ENCODE results near the gene MUTYH. TPM values are rescaled to one million over a fixed set of nuclear protein-coding genes. Genes with fewer than 3 reads are reported as not detected.

MUTYH gene
- total RNA-seq, 3 donors from 2014 or later (not counting 1 experiment from before 2014, with no cell fraction given), result 44.0 to 55.6 (median 51.5) TPM

GRCh38 chr1:45331436-45332345 lies 8.5 kb downstream of the MUTYH start:
- H3K4me1 ChIP-seq (ENCODE audit: control insufficient read depth, insufficient read depth, low read length), result peaks cover 15% of the 10 kb centered on the region
- H3K27me3 ChIP-seq (ENCODE audit: control insufficient read depth, insufficient read depth, low read length), result no peaks in the 10 kb centered on the region
- WGBS (ENCODE audit: insufficient coverage), result 95% methylated on average over 18 of the region's 18 CpGs
- Mint-ChIP-seq H3K36me3 (no peaks in the 10 kb centered on the region), H3K9me3 (no peaks in the 10 kb centered on the region), H3K27me3 (ENCODE audit: low read depth in 2 of 2) (no peaks in the 10 kb centered on the region), H3K4me3 (no peak overlapping the region), H3K4me1 (peaks cover 8 to 13% of the 10 kb centered on the region in 2 donors), H3K27ac (no peak overlapping the region)
- H3K4me3 ChIP-seq (ENCODE audit: low read length), result no peak overlapping the region
- peaks cover 26% of the 10 kb centered on the region for H3K36me3 ChIP-seq (ENCODE audit: control insufficient read depth, insufficient read depth, low read length)
- no peak for TF ChIP-seq CTCF (IDR thresholded peaks at IDR 0.05)
- intact Hi-C loops (cut with micrococcal nuclease), result no loop called here
- no peak for ATAC-seq
- H3K9me3 ChIP-seq (ENCODE audit: control insufficient read depth, insufficient read depth, low read length), result no peaks in the 10 kb centered on the region
- no peak overlapping the region for H3K27ac ChIP-seq (ENCODE audit: low read length)
- no peak for DNase-seq

GRCh38 chr1:45329445-45329844 lies 10.8 kb downstream of the MUTYH start:
- Mint-ChIP-seq H3K36me3 (no peaks in the 10 kb centered on the region), H3K27ac (no peak overlapping the region), H3K4me1 (peaks cover 4% of the 10 kb centered on the region in 2 donors), H3K4me3 (no peak overlapping the region), H3K27me3 (ENCODE audit: low read depth in 2 of 2) (no peaks in the 10 kb centered on the region), H3K9me3 (no peaks in the 10 kb centered on the region)
- H3K4me3 ChIP-seq (ENCODE audit: low read length), result no peak overlapping the region
- TF ChIP-seq CTCF (IDR thresholded peaks at IDR 0.05), result no peak
- no peaks in the 10 kb centered on the region for H3K27me3 ChIP-seq (ENCODE audit: control insufficient read depth, insufficient read depth, low read length)
- intact Hi-C loops (cut with micrococcal nuclease), result no loop called here
- DNase-seq (no peak), ATAC-seq (no peak)
- no peak overlapping the region for H3K27ac ChIP-seq (ENCODE audit: low read length)
- WGBS (ENCODE audit: insufficient coverage), result 85% methylated on average over 4 of the region's 4 CpGs
- H3K9me3 ChIP-seq (ENCODE audit: control insufficient read depth, insufficient read depth, low read length), result no peaks in the 10 kb centered on the region
- H3K4me1 ChIP-seq (ENCODE audit: control insufficient read depth, insufficient read depth, low read length), result peaks cover 21% of the 10 kb centered on the region
- H3K36me3 ChIP-seq (ENCODE audit: control insufficient read depth, insufficient read depth, low read length), result peaks cover 26% of the 10 kb centered on the region

GRCh38 chr1:45328680-45329079 lies 11.6 kb downstream of the MUTYH start:
- intact Hi-C loops (cut with micrococcal nuclease), result no loop called here
- peaks cover 16% of the 10 kb centered on the region for H3K4me1 ChIP-seq (ENCODE audit: control insufficient read depth, insufficient read depth, low read length)
- H3K27ac ChIP-seq (ENCODE audit: low read length), result no peak overlapping the region
- Mint-ChIP-seq H3K27me3 (ENCODE audit: low read depth in 2 of 2) (no peaks in the 10 kb centered on the region), H3K4me1 (no peaks in the 10 kb centered on the region), H3K9me3 (no peaks in the 10 kb centered on the region), H3K27ac (no peak overlapping the region), H3K36me3 (no peaks in the 10 kb centered on the region), H3K4me3 (no peak overlapping the region)
- peaks cover 23% of the 10 kb centered on the region for H3K36me3 ChIP-seq (ENCODE audit: control insufficient read depth, insufficient read depth, low read length)
- no peak overlapping the region for H3K4me3 ChIP-seq (ENCODE audit: low read length)
- H3K9me3 ChIP-seq (ENCODE audit: control insufficient read depth, insufficient read depth, low read length), result no peaks in the 10 kb centered on the region
- H3K27me3 ChIP-seq (ENCODE audit: control insufficient read depth, insufficient read depth, low read length), result no peaks in the 10 kb centered on the region
- DNase-seq (no peak), ATAC-seq (no peak)
- 92% methylated on average over 2 of the region's 5 CpGs for WGBS (ENCODE audit: insufficient coverage)
- TF ChIP-seq CTCF (IDR thresholded peaks at IDR 0.05), result no peak

Measured in natural killer cell (primary cell).